C4-2B (cell line): ENCODE measurements around the gene CLMN.

Source experiments
- H3K27ac ChIP-seq: fragments of 450-650 bp; 2 replicates; pipeline ENCODE4 v1.5.1; 2017
- CTCF ChIP-seq: fragments of 450-650 bp; conservative IDR thresholded peaks from 2 replicates; pipeline ENCODE4 v1.5.1; 2017; ENCODE audit warnings: mild to moderate bottlenecking
- ZFX ChIP-seq: fragments of 450-650 bp; IDR thresholded peaks from 2 replicates; pipeline ENCODE4 v1.6.1; 2017

CLMN gene

DNA sequence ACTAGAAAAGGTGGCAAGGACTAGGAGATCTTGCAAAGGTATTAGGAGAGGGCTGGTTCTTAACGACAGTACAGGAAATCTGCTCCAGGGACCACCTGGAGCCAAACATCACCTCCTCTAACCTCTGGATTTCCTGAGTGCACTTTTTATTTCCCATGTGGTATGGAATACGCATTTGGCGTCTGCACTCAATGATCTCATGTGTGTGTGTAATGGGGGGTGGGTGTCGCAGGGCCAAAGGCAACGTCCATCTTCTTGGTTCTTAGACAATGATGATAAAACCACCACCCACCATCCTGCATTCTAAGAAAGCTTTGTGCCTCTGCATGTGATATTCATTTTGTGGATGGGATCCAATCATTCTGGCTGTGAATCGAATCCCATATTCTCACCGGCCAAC, 68.8 kb downstream of the CLMN start:
- TF ChIP-seq ZFX (no peak), CTCF (no peak)
- no peak overlapping the region for H3K27ac ChIP-seq

GRCh38 chr14:95250140-95250769, 69.5 kb downstream of the CLMN start:
- TF ChIP-seq ZFX (no peak), CTCF (no peak)
- H3K27ac ChIP-seq, result no peak overlapping the region

DNA sequence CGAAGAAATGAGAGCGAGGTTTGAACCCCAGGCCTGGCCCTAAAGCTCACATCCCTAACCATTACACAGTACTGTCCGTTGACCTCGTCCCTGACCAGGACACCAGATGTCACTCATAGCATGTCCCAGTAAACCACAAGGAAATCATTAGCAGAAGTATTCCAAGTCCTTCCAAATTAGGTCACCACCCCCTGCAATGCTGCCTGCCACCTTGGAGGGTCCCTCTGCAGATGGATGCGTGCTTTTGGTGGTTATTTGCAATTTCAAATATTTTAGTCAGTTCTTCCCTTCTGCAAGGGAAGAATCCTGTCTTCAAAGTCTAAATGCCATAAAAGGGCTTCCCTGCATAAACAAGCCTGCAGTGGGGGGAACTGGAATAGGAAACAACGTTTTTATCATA, 71.3 kb downstream of the CLMN start:
- H3K27ac ChIP-seq, result no peak overlapping the region
- no peak for TF ChIP-seq CTCF

- TF ChIP-seq CTCF, result no peak
- no peak for TF ChIP-seq ZFX
- H3K27ac ChIP-seq, result no peak overlapping the region
These were observed 72.8 kb downstream of the CLMN start for GRCh38 chr14:95246870-95247269.

GRCh38 chr14:95245334-95245733, 74.4 kb downstream of the CLMN start:
- TF ChIP-seq ZFX (no peak), CTCF (no peak)
- H3K27ac ChIP-seq, result no peak overlapping the region

DNA sequence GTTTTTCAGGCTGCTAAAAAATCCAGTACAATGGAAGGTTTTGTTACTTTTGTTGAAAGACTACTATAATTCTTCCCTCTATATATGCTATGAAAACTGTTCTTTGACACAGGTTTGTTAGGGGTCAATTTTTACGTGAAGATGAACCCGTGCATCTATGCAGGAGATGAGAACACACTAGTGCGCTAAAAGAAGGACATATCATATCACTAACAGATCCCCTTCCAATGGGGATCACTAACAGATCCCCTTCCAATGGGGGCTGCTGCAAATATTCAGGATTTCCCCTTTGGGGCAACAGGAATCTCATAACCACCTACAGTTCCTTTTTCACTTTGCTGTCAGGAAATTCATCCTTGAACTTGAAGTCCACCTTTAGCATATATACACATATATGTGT, 75.1 kb downstream of the CLMN start:
- no peak overlapping the region for H3K27ac ChIP-seq
- TF ChIP-seq CTCF, result no peak
- TF ChIP-seq ZFX, result no peak

DNA sequence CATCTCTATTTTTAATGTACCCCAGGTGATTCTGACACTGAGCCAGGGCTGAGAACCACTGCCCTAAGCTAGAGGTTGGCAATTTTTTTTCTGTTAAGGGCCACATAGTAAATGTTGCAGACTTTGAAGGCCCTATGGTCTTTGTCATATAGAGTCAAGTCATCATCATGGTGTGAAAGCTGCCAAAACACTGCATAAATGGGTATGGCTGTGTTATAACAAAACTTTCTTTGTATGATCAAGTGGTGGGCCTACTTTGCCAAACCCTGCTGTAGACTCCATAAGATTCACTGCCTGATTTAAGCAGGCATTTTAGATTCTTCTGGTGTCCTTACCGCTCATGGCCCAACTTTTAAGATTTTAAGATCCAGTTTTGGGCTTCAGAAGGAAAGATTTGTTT, 76.8 kb downstream of the CLMN start:
- H3K27ac ChIP-seq, result no peak overlapping the region
- TF ChIP-seq CTCF (no peak), ZFX (no peak)
